Measurements from ENCODE around the gene TAF9.

DNA sequence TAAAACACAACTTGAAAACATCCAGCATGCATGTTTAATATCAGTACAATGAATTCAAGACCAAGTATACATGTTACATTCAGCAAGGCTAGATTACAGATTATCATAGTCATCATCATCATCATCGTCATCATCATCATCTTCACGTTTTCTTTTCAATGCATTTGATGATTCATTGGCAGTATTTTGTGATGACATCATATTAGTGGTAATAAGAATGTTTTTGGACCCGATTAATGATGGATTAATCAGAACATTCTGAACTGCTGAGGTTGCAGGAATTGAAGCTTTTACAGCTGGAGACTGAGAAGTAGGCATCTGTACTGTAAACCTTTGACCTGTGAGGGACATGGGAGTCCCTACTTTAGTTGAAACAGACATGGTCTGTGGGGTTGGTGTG, 4.5 kb downstream of the TAF9 start:
- TF ChIP-seq RAD21 (IDR thresholded peaks at IDR 0.05; ENCODE audit: low read length): no peak
- TF ChIP-seq POLR2AphosphoS5 (IDR thresholded peaks at IDR 0.05; ENCODE audit: low read depth, low read length): no peak
- no peak for TF ChIP-seq CTCF (IDR thresholded peaks at IDR 0.05)
- no peak for TF ChIP-seq MXI1 (IDR thresholded peaks at IDR 0.05; ENCODE audit: low read depth, low read length)
- no peak for TF ChIP-seq TAF1 (IDR thresholded peaks at IDR 0.05; ENCODE audit: borderline replicate concordance, low read depth, low read length)
- TF ChIP-seq RFX5 (IDR thresholded peaks at IDR 0.05; ENCODE audit: low read length): no peak
- no peak for TF ChIP-seq CHD2 (IDR thresholded peaks at IDR 0.05; ENCODE audit: low read length, partially characterized antibody)
- TF ChIP-seq YY1 (IDR thresholded peaks at IDR 0.05; ENCODE audit: low read depth): no peak
- TF ChIP-seq SMC3 (IDR thresholded peaks at IDR 0.05; ENCODE audit: low read depth, low read length): no peak
- TF ChIP-seq EP300 (IDR thresholded peaks at IDR 0.05; ENCODE audit: borderline replicate concordance in 1 of 2, low read depth in 1 of 2, low read length in 1 of 2): no peak
